Endothelial cell (in vitro differentiated cells): ENCODE data around the gene PDILT. TPM values are rescaled to one million over a fixed set of nuclear protein-coding genes. Genes with fewer than 3 reads are reported as not detected.

Experiments
- DNase-seq: peaks from one replicate; pipeline ENCODE4 v3.0.0; 2021; ENCODE audit warnings: low spot score
- H3K27ac Mint-ChIP-seq: one replicate; pipeline ENCODE4 v1.8.0; 2021; ENCODE audit warnings: mixed read lengths, inconsistent platforms; ENCODE audit not compliant: unreplicated experiment
- H3K27me3 Mint-ChIP-seq: one replicate; pipeline ENCODE4 v1.8.0; 2021; ENCODE audit warnings: mild to moderate bottlenecking, moderate library complexity, mixed read lengths, inconsistent platforms; ENCODE audit not compliant: unreplicated experiment
- H3K36me3 Mint-ChIP-seq: one replicate; pipeline ENCODE4 v1.8.0; 2021; ENCODE audit warnings: mild to moderate bottlenecking, low read depth, mixed read lengths, inconsistent platforms; ENCODE audit not compliant: unreplicated experiment
- H3K4me1 Mint-ChIP-seq: one replicate; pipeline ENCODE4 v1.8.0; 2021; ENCODE audit warnings: mild to moderate bottlenecking, mixed read lengths, inconsistent platforms; ENCODE audit not compliant: unreplicated experiment
- H3K4me3 Mint-ChIP-seq: one replicate; pipeline ENCODE4 v1.8.0; 2021; ENCODE audit warnings: mild to moderate bottlenecking, mixed read lengths, inconsistent platforms; ENCODE audit not compliant: unreplicated experiment
- H3K9me3 Mint-ChIP-seq: one replicate; pipeline ENCODE4 v1.8.0; 2021; ENCODE audit warnings: mixed read lengths, inconsistent platforms; ENCODE audit not compliant: unreplicated experiment
- total RNA-seq: library from RNA; stranded (reverse); fragmentation: NEBNext Ultra II Directional; extraction: Animal tissue kit (Norgen Biotek cat#: 25700); gene quantifications from one replicate; pipeline ENCODE4 v1.2.1, GENCODE V29; 2021; ENCODE audit not compliant: unreplicated experiment
- TF ChIP-seq, protein P1 (sequence below): fragments of 200-600 bp; sonication (generic); IDR thresholded peaks from one replicate; pipeline ENCODE4 v1.5.0; 2021; ENCODE audit warnings: antibody characterized with exemption; ENCODE audit not compliant: unreplicated experiment

The PDILT gene
- total RNA-seq, 1 donor from 2014 or later = not detected

DNA sequence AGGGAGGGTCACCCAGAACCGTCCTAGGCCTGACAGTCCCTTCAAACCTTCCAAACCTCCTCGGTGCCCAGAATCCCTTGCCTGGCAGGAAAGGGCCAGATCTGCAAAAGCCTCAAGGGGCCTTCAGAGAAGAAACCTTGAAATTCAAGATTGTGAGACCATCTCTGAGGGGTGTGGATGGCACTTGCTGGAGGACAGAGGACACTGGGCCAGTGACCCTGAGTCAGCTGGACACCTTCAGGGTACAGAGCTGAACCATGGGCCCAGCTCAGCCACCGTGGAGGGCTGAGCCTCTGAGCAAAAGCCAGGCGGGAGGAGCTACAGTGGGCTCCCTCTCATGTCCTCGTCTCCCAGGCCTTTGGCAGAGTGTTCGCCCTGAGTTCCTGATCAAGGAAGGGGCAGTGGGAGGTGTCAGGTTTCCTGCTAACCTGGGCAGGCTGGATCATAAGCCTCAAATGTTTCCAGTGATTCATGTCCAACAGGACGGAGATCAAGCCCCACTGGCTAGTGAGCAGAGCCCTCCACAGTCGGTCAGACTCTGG lies 3.0 kb downstream of the PDILT start:
- H3K4me1 Mint-ChIP-seq = no peaks in the 10 kb centered on the region

DNA sequence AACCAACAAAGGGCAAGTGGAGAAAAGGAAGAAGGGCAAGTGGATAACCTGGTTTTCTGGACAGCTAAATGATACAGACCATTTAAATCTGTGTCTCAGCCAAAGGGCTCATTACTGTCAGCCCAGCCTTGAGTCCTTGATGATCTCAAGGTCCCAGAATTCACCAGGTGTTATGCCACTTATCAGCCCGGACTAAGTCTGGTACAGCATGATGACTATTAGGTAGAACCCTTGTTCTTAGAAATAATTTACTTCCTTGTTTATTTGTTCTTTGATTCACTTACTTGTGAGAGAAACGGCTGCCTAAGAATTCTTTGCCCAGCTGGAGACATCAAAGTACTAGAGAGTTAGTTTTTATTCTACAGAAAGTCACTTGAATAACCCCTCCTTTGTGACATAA lies 3.5 kb downstream of the PDILT start:
- no peak for DNase-seq
- H3K9me3 Mint-ChIP-seq = no peaks in the 10 kb centered on the region
- H3K27ac Mint-ChIP-seq = no peak overlapping the region
- TF ChIP-seq, protein P1, sequence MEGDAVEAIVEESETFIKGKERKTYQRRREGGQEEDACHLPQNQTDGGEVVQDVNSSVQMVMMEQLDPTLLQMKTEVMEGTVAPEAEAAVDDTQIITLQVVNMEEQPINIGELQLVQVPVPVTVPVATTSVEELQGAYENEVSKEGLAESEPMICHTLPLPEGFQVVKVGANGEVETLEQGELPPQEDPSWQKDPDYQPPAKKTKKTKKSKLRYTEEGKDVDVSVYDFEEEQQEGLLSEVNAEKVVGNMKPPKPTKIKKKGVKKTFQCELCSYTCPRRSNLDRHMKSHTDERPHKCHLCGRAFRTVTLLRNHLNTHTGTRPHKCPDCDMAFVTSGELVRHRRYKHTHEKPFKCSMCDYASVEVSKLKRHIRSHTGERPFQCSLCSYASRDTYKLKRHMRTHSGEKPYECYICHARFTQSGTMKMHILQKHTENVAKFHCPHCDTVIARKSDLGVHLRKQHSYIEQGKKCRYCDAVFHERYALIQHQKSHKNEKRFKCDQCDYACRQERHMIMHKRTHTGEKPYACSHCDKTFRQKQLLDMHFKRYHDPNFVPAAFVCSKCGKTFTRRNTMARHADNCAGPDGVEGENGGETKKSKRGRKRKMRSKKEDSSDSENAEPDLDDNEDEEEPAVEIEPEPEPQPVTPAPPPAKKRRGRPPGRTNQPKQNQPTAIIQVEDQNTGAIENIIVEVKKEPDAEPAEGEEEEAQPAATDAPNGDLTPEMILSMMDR = no peak
- H3K4me1 Mint-ChIP-seq = no peaks in the 10 kb centered on the region
- H3K36me3 Mint-ChIP-seq = no peaks in the 10 kb centered on the region
- H3K27me3 Mint-ChIP-seq = no peaks in the 10 kb centered on the region
- no peak overlapping the region for H3K4me3 Mint-ChIP-seq

More for the DNA sequence above, 3.0 kb downstream of the PDILT start:
- no peak overlapping the region for H3K27ac Mint-ChIP-seq
- H3K36me3 Mint-ChIP-seq = no peaks in the 10 kb centered on the region
- TF ChIP-seq, protein P1 = no peak
- no peak overlapping the region for H3K4me3 Mint-ChIP-seq
- no peaks in the 10 kb centered on the region for H3K9me3 Mint-ChIP-seq
- DNase-seq = no peak
- no peaks in the 10 kb centered on the region for H3K27me3 Mint-ChIP-seq

DNA sequence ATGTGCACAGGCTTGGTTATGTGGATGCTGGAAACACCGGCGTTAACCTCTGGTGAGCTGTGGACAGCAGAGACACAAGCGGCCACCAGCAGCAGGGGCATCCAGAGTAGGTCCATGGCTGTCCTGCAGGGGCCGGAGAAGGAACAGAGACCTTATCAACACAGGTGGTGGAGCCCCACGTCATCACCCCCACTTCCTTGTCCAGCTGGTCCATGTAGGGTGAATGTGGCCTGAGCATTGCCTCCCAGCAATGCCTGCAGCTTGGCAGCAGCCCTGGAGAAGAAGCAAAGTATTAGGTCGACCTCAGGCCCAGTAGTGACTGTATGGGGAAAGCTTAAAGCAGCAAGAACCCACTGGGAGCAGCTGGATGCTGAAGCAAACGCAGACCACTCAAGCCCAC lies 5.4 kb downstream of the PDILT start:
- Mint-ChIP-seq H3K27me3 (no peaks in the 10 kb centered on the region), H3K36me3 (no peaks in the 10 kb centered on the region), H3K9me3 (no peaks in the 10 kb centered on the region), H3K27ac (no peak overlapping the region), H3K4me1 (no peaks in the 10 kb centered on the region), H3K4me3 (no peak overlapping the region)
- no peak for DNase-seq
- TF ChIP-seq, protein P1 = no peak

DNA sequence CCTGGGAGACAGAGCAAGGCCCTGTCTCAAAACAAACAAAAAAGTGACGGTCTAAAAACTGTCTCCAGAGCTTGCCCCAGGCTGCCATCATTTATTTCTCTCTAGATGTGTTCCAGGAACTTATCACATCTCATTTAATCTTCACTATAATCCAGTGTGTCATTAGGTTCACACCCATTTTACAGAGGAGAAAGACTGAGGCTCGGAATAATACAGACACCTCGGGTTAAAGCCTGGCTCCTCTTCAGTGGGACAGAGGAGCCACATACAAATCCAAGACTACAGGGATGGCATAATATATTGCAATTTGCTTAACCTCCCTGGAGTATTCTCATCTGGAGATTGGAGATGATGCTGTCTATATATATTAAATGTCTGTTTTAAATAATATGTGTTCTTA lies 5.9 kb downstream of the PDILT start:
- TF ChIP-seq, protein P1 = no peak
- DNase-seq = no peak
- Mint-ChIP-seq H3K4me1 (no peaks in the 10 kb centered on the region), H3K4me3 (no peak overlapping the region), H3K27me3 (no peaks in the 10 kb centered on the region), H3K27ac (no peak overlapping the region), H3K9me3 (no peaks in the 10 kb centered on the region), H3K36me3 (no peaks in the 10 kb centered on the region)

DNA sequence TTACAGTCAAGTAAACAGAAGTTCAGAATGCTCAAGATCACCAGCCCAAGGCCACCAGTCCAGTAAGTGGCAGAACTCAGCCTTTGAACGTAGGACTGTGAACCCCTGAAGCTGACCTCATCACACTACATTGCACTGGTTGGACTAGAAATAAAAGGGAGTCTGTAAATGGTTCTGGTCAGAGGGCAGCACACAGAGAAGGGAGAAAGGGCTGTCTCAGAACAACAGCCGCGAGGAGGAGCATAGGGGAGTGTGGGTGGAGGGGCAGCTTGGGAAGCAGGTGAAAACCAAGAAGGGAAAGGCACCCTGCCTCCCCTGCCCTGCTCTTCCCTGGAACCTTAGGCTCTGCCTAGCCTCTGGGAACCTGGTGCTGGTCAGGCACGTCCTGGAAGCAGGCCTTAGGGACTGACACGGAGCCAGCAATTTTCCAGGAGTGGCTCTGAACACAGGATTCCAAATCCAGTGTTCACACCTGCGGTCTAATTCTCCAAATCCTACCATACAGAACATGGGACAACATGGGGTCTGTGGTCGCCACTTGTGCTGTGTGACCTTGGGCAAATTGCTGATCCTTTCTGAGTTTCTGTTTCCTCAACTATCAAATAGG lies 7.0 kb downstream of the PDILT start:
- no peak overlapping the region for H3K27ac Mint-ChIP-seq
- no peaks in the 10 kb centered on the region for H3K4me1 Mint-ChIP-seq
- no peak overlapping the region for H3K4me3 Mint-ChIP-seq
- no peaks in the 10 kb centered on the region for H3K36me3 Mint-ChIP-seq
- TF ChIP-seq, protein P1 = no peak
- H3K27me3 Mint-ChIP-seq = no peaks in the 10 kb centered on the region
- DNase-seq = no peak
- H3K9me3 Mint-ChIP-seq = no peaks in the 10 kb centered on the region
